Adrenal gland (tissue), 12 donors: ENCODE results near the gene A3GALT2. TPM values are rescaled to one million over a fixed set of nuclear protein-coding genes. Genes with fewer than 3 reads are reported as not detected.

Experiments used
- DNase-seq, 7 donors: peaks; one replicate each; pipeline ENCODE4 v3.0.0-alpha.2; 2019 to 2020
- H3K27ac ChIP-seq, 5 donors: fragments of 200-600 bp; sonication (generic) in 4 of 5; 1 replicate in 3 of 5; 2 replicates in 2 of 5; pipeline versions ENCODE4 v1.5.1 to v1.8.0; 2016 to 2020; ENCODE audit warnings: mild to moderate bottlenecking in 1 of 5
- H3K27me3 ChIP-seq: fragments of 200-600 bp; 2 replicates; pipeline ENCODE4 v1.8.0; 2021
- H3K36me3 ChIP-seq, 2 donors: fragments of 200-600 bp; replicated peaks in 1 of 2; 1 replicate in 1 of 2; 2 replicates in 1 of 2; pipeline versions ENCODE4 v1.5.1 to v1.8.0; 2018 to 2022
- H3K4me1 ChIP-seq, 2 donors: fragments of 200-600 bp; replicated peaks in 1 of 2; 1 replicate in 1 of 2; 2 replicates in 1 of 2; pipeline versions ENCODE4 v1.5.1 to v1.8.0; 2018 to 2021
- H3K4me3 ChIP-seq, 4 donors: fragments of 200-600 bp; sonication (generic) in 3 of 4; one replicate each; pipeline ENCODE4 v1.5.1; 2016 to 2018
- H3K9me3 ChIP-seq, 3 donors: fragments of 200-600 bp; sonication (generic) in 1 of 3; replicated peaks in 1 of 3; 1 replicate in 2 of 3; 2 replicates in 1 of 3; pipeline versions ENCODE4 v1.5.1 to v1.8.0; 2016 to 2021
- CTCF ChIP-seq, 6 experiments: fragments of 450-650 bp in 4 of 6; fragments of 200-600 bp in 2 of 6; sonication (generic) in 1 of 6; IDR thresholded peaks; 1 replicate in 5 of 6; 2 replicates in 1 of 6; pipeline versions ENCODE4 v1.5.1 to v1.8.0; 2016 to 2021; ENCODE audit warnings: antibody characterized with exemption in 6 of 6, mild to moderate bottlenecking in 2 of 6, moderate library complexity in 1 of 6
- POLR2A ChIP-seq, 2 donors: fragments of 450-650 bp; IDR thresholded peaks; one replicate each; pipeline ENCODE4 v1.6.1; 2017; ENCODE audit warnings: antibody characterized with exemption in 2 of 2, mild to moderate bottlenecking in 2 of 2, moderate library complexity in 1 of 2
- WGBS, 4 donors: extraction: QIAGEN DNeasy Blood & Tissue Kit in 2 of 4; methylation state at CpG; one replicate each; pipeline versions ENCODE4 v1.1.5 to v1.1.7; 2013 to 2017; 5-methylcytosine and 5-hydroxymethylcytosine counted together
- intact Hi-C, 2 donors: fragments of 100-400 bp; cut with DNase I; formaldehyde crosslinking; loops; one replicate each; pipeline versions ENCODE4 v1.14.1 to v1.15.0; 2022 to 2023
- polyA plus RNA-seq, 3 donors: library from polyadenylated mRNA; stranded (reverse); fragments of 200-250 nt in 2 of 3; fragments of 350-450 nt in 1 of 3; fragmentation: Illumina TruSeq in 1 of 3; extraction: RNeasy Lipid Tissue Mini Kit (QIAGEN cat#74804) in 1 of 3; gene quantifications; one replicate each; pipeline ENCODE4 v1.2.3, GENCODE V29; 2013 to 2014
- total RNA-seq, 9 donors: library from RNA; depleted of rRNA in 4 of 9; stranded (reverse); fragments of >200 nt in 4 of 9; fragments of 120-200 nt in 1 of 9; fragmentation: NEBNext Ultra II Directional in 1 of 9; extraction: Animal tissue kit (Norgen Biotek cat#: 25700) in 1 of 9; gene quantifications; one replicate each; pipeline versions ENCODE4 v1.1.0 to v1.2.4, GENCODE V29; 2013 to 2023
- donor health status: healthy with polysubstance abuse.
- donor health status: Bipolar disorder and iron deficiency.
- donor health status: DM: yes; HTN: yes; CAD: no.
- donor health status: DM: no; HTN: no; CAD: no.
- donor health status: DM: no; HTN: no; CAD: no.
- donor health status: DM: yes; HTN: yes; CAD: no.

Gene A3GALT2
- total and polyA plus RNA-seq, 12 donors, result 0.17 to 0.49 TPM; not detected in 10

- intact Hi-C loops, result loop anchor here (2.0 to 10.0 kb wide), 4 partner anchors 66 to 169 kb away; no protein-coding TSS in a partner anchor
- Histone ChIP-seq H3K4me1 (peaks cover 0 to 20% of the 10 kb centered on the region in 2 donors), H3K27me3 (no peaks in the 10 kb centered on the region), H3K4me3 (no peak overlapping the region), H3K36me3 (peaks cover 0 to 29% of the 10 kb centered on the region in 2 donors), H3K9me3 (no peaks in the 10 kb centered on the region), H3K27ac (peak overlapping the region in 1 of 5 donors; percentile 29)
- peak; percentile 61 to 85 (median 77) for DNase-seq
- TF ChIP-seq POLR2A (IDR thresholded peaks at IDR 0.05) (no peak), CTCF (IDR thresholded peaks at IDR 0.05) (peak; percentile 75 to 91 (median 84))
- WGBS, 4 donors, result 45 to 70% (median 70%) methylated on average over 8 to 18 of the region's 18 CpGs
These were observed 22.1 kb downstream of the A3GALT2 start for GRCh38 chr1:33298623-33299277.

- no peak overlapping the region for H3K4me3 ChIP-seq
- peaks cover 0 to 20% of the 10 kb centered on the region in 2 donors for H3K4me1 ChIP-seq
- intact Hi-C loops, result loop anchor here (2.0 to 10.0 kb wide), 4 partner anchors 67 to 169 kb away; no protein-coding TSS in a partner anchor
- TF ChIP-seq CTCF (IDR thresholded peaks at IDR 0.05) (no peak), POLR2A (IDR thresholded peaks at IDR 0.05) (no peak)
- peaks cover 0 to 29% of the 10 kb centered on the region in 2 donors for H3K36me3 ChIP-seq
- 90 to 98% (median 92%) methylated on average over 3 to 4 of the region's 4 CpGs for WGBS, 4 donors
- H3K27me3 ChIP-seq, result no peaks in the 10 kb centered on the region
- DNase-seq, result peak in 1 of 7 donors; percentile 8
- no peaks in the 10 kb centered on the region for H3K9me3 ChIP-seq
- H3K27ac ChIP-seq, result peak overlapping the region in 1 of 5 donors; percentile 29
These were observed 22.8 kb downstream of the A3GALT2 start for GRCh38 chr1:33297911-33298622.

DNA sequence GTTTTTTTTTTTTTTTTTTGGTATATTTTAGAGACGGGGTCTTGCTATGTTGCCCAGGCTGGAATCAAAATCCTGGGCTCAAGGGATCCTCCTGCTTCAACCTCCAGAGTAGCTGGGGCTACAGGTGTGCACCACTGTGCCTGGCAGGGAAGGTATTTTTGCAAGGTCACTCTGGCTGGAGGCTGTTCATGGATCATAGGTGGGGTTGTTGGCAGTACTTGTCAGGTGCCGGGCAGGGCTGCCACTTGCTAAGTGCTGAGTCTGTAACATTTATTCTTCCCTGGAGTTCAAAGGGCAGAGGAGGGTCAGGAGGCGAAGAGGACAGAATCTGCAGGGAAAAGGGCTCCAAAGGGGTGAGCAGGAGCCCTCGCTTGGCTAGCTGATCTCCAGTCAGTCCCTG lies 24.1 kb downstream of the A3GALT2 start:
- Histone ChIP-seq H3K9me3 (no peaks in the 10 kb centered on the region), H3K27ac (no peak overlapping the region), H3K36me3 (peaks cover 0 to 29% of the 10 kb centered on the region in 2 donors), H3K4me3 (no peak overlapping the region), H3K4me1 (peaks cover 0 to 20% of the 10 kb centered on the region in 2 donors), H3K27me3 (no peaks in the 10 kb centered on the region)
- intact Hi-C loops, result loop anchor here (5.0 to 10.0 kb wide), 3 partner anchors 72 to 170 kb away; no protein-coding TSS in a partner anchor
- TF ChIP-seq POLR2A (IDR thresholded peaks at IDR 0.05) (no peak), CTCF (IDR thresholded peaks at IDR 0.05) (no peak)
- WGBS, 4 donors, result 72 to 94% (median 89%) methylated on average over 4 of the region's 4 CpGs
- peak in 1 of 7 donors; percentile 7 for DNase-seq

GRCh38 chr1:33296082-33296458 lies 24.8 kb downstream of the A3GALT2 start:
- no peaks in the 10 kb centered on the region for H3K9me3 ChIP-seq
- WGBS, 4 donors, result 68 to 100% (median 76%) methylated on average over 1 to 9 of the region's 9 CpGs
- no peaks in the 10 kb centered on the region for H3K27me3 ChIP-seq
- peaks cover 0 to 29% of the 10 kb centered on the region in 2 donors for H3K36me3 ChIP-seq
- H3K4me3 ChIP-seq, result no peak overlapping the region
- TF ChIP-seq CTCF (IDR thresholded peaks at IDR 0.05), result no peak
- TF ChIP-seq POLR2A (IDR thresholded peaks at IDR 0.05), result no peak
- H3K4me1 ChIP-seq, result peaks cover 0 to 18% of the 10 kb centered on the region in 2 donors
- H3K27ac ChIP-seq, result peak overlapping the region in 2 of 5 donors; percentile 21 to 46
- intact Hi-C loops, result loop anchor here (5.0 to 10.0 kb wide), 3 partner anchors 71 to 171 kb away; no protein-coding TSS in a partner anchor
- DNase-seq, result peak in 2 of 7 donors; percentile 16 to 63
